Caki2 (cell line): ENCODE data around the gene C1orf216. TPM values are rescaled to one million over a fixed set of nuclear protein-coding genes. Genes with fewer than 3 reads are reported as not detected.
"Not testable (repeated sequence)": the region's sequence is repeated elsewhere in the genome, so short reads cannot be mapped to it uniquely, and the experiment has no call there.

Experiments used
- DNase-seq: peaks from one replicate; pipeline ENCODE4 v3.0.0-alpha.2; 2015; ENCODE audit warnings: low read depth
- in situ Hi-C: cut with HindIII; loops from 2 replicates; pipeline ENCODE4 v1.10.0; 2016; ENCODE audit warnings: low sequenced_read_pairs, low pct_unique_long_range_greater_than_20kb, mixed read lengths
- total RNA-seq: library from RNA; depleted of rRNA; stranded (reverse); fragments of >200 nt; shearing (Covaris generic); gene quantifications from 2 replicates; pipeline ENCODE4 v1.2.3, GENCODE V29; 2014; ENCODE audit warnings: low replicate concordance; rRNA removed

The C1orf216 gene
- total RNA-seq, result 4.3 and 8.0 TPM in 2 replicates

GRCh38 chr1:35718492-35719336 is at the start of gene C1orf216:
Gene C1orf216 (minus strand): TSS chr1:35718884. CDS start chr1:35716321, 2,563 bp downstream.
- peak; percentile 69 for DNase-seq
- in situ Hi-C loops, result no loop called here

- in situ Hi-C loops, result no loop called here
- no peak for DNase-seq
These were observed 45.6 kb upstream of the C1orf216 start for GRCh38 chr1:35764283-35764682.

GRCh38 chr1:35763201-35763600 is 44.5 kb upstream of the C1orf216 start:
- no peak for DNase-seq
- in situ Hi-C loops, result no loop called here

- no peak for DNase-seq
- in situ Hi-C loops, result no loop called here
These were observed 43.5 kb upstream of the C1orf216 start for GRCh38 chr1:35762141-35762540.

- in situ Hi-C loops, result no loop called here
- DNase-seq, result no peak
These were observed 37.4 kb upstream of the C1orf216 start for GRCh38 chr1:35756064-35756463.

- DNase-seq, result no peak
- in situ Hi-C loops, result no loop called here
These were observed 35.1 kb upstream of the C1orf216 start for GRCh38 chr1:35753626-35754260.

GRCh38 chr1:35748326-35748725 is 29.6 kb upstream of the C1orf216 start:
- in situ Hi-C loops, result no loop called here

GRCh38 chr1:35745124-35745730 is 26.5 kb upstream of the C1orf216 start:
- in situ Hi-C loops, result no loop called here
- DNase-seq, result no peak

More at GRCh38 chr1:35748326-35748725, 29.6 kb upstream of the C1orf216 start:
- DNase-seq, result no peak

GRCh38 chr1:35737120-35737519 is 18.4 kb upstream of the C1orf216 start:
- in situ Hi-C loops, result no loop called here
- DNase-seq, result no peak

GRCh38 chr1:35727434-35728040 is 8.9 kb upstream of the C1orf216 start:
- in situ Hi-C loops, result no loop called here
- no peak for DNase-seq

- DNase-seq, result peak; percentile 22
These were observed 8.1 kb upstream of the C1orf216 start for GRCh38 chr1:35726450-35727433.

GRCh38 chr1:35725596-35725995 is 6.9 kb upstream of the C1orf216 start:
- no peak for DNase-seq
- in situ Hi-C loops, result no loop called here

More at GRCh38 chr1:35726450-35727433, 8.1 kb upstream of the C1orf216 start:
- in situ Hi-C loops, result no loop called here

- peak; percentile 43 for DNase-seq
- in situ Hi-C loops, result no loop called here
These were observed 690 bp downstream of the C1orf216 start for GRCh38 chr1:35717911-35718476.

- DNase-seq, result peak; percentile 52
- in situ Hi-C loops, result no loop called here
These were observed 3.1 kb downstream of the C1orf216 start for GRCh38 chr1:35715568-35716002.

GRCh38 chr1:35714921-35715567 is 3.6 kb downstream of the C1orf216 start:
- no peak for DNase-seq
- in situ Hi-C loops, result no loop called here

- DNase-seq, in situ Hi-C loops: not testable (repeated sequence)
These were observed 7.6 kb downstream of the C1orf216 start for GRCh38 chr1:35711098-35711497.

- in situ Hi-C loops, result no loop called here
- no peak for DNase-seq
These were observed 9.7 kb downstream of the C1orf216 start for GRCh38 chr1:35708952-35709351.
